Keratinocyte (primary cell): ENCODE data around the gene CBLB. TPM values are rescaled to one million over a fixed set of nuclear protein-coding genes. Genes with fewer than 3 reads are reported as not detected.
"Not testable (repeated sequence)": the region's sequence is repeated elsewhere in the genome, so short reads cannot be mapped to it uniquely, and the experiment has no call there.

Experiments used
- DNase-seq: peaks from one replicate; pipeline ENCODE4 v3.0.0-alpha.2; 2011; ENCODE audit warnings: low read depth, missing footprints, low spot score
- FAIRE-seq: peaks from 2 replicates; lab custom pipeline; 2011; peaks lifted over from hg19 to GRCh38; lab: Jason Lieb, UNC
- H2AFZ ChIP-seq: 2 replicates; pipeline ENCODE4 v1.6.0; 2012; ENCODE audit warnings: low read length, control low read depth, inconsistent platforms; ENCODE audit not compliant: control insufficient read depth
- H3K27ac ChIP-seq: 2 replicates; pipeline ENCODE4 v1.5.1; 2011; ENCODE audit warnings: low read length; ENCODE audit not compliant: control insufficient read depth, insufficient read depth
- H3K27me3 ChIP-seq: 3 replicates; pipeline ENCODE4 v1.6.0; 2011; ENCODE audit warnings: low read length; ENCODE audit not compliant: control insufficient read depth, insufficient read depth; ENCODE audit errors: extremely low read depth
- H3K36me3 ChIP-seq, 2 experiments: 2 replicates in 1 of 2; 3 replicates in 1 of 2; pipeline ENCODE4 v1.5.1; 2011; ENCODE audit warnings: low read length in 2 of 2, mild to moderate bottlenecking in 1 of 2; ENCODE audit not compliant: control insufficient read depth in 2 of 2, insufficient read depth in 2 of 2; ENCODE audit errors: extremely low read depth in 1 of 2
- H3K4me1 ChIP-seq: 3 replicates; pipeline ENCODE4 v1.5.1; 2011; ENCODE audit warnings: low read length; ENCODE audit not compliant: control insufficient read depth, insufficient read depth; ENCODE audit errors: extremely low read depth
- H3K4me2 ChIP-seq: 3 replicates; pipeline ENCODE4 v1.6.0; 2011; ENCODE audit warnings: low read depth, low read length; ENCODE audit not compliant: control insufficient read depth, insufficient read depth; ENCODE audit errors: extremely low read depth
- H3K4me3 ChIP-seq, 3 experiments: fragments of 200-600 bp in 1 of 3; sonication (generic) in 1 of 3; 2 replicates in 2 of 3; 3 replicates in 1 of 3; pipeline ENCODE4 v1.5.1; 2011 to 2016; ENCODE audit warnings: low read length in 3 of 3, mild to moderate bottlenecking in 3 of 3, control low read depth in 2 of 3, inconsistent platforms in 1 of 3, low read depth in 1 of 3, mixed read lengths in 1 of 3, mixed run types in 1 of 3, moderate library complexity in 1 of 3; ENCODE audit not compliant: control insufficient read depth in 2 of 3, insufficient read depth in 2 of 3; ENCODE audit errors: extremely low read depth in 1 of 3
- H3K79me2 ChIP-seq: 2 replicates; pipeline ENCODE4 v1.6.0; 2012; ENCODE audit warnings: low read length; ENCODE audit not compliant: control insufficient read depth, insufficient read depth
- H3K9ac ChIP-seq: 3 replicates; pipeline ENCODE4 v1.6.0; 2011; ENCODE audit warnings: low read length; ENCODE audit not compliant: control insufficient read depth, insufficient read depth; ENCODE audit errors: extremely low read depth
- H3K9me1 ChIP-seq: 3 replicates; pipeline ENCODE4 v1.6.0; 2011; ENCODE audit warnings: low read length; ENCODE audit not compliant: control insufficient read depth, insufficient read depth; ENCODE audit errors: extremely low read depth
- H3K9me3 ChIP-seq: 2 replicates; pipeline ENCODE4 v1.5.1; 2012; ENCODE audit warnings: low read depth, low read length; ENCODE audit not compliant: control insufficient read depth
- H4K20me1 ChIP-seq: 3 replicates; pipeline ENCODE4 v1.6.0; 2011; ENCODE audit warnings: low read length; ENCODE audit not compliant: control insufficient read depth, insufficient read depth; ENCODE audit errors: extremely low read depth
- CTCF ChIP-seq, 3 experiments: IDR thresholded peaks in 1 of 3; conservative IDR thresholded peaks in 1 of 3; optimal IDR thresholded peaks in 1 of 3; 2 replicates in 2 of 3; 3 replicates in 1 of 3; pipeline versions ENCODE3 to v1.5.1; 2011; ENCODE audit warnings: low read length in 3 of 3, mild to moderate bottlenecking in 3 of 3, moderate library complexity in 2 of 3, control low read depth in 1 of 3, inconsistent platforms in 1 of 3; ENCODE audit not compliant: insufficient read depth in 2 of 3; ENCODE audit errors: extremely low read depth in 1 of 3
- EZH2 ChIP-seq: IDR thresholded peaks from one replicate; pipeline ENCODE4 v1.6.1; 2012; ENCODE audit warnings: inconsistent platforms, mild to moderate bottlenecking, low read length, moderate library complexity
- dilution Hi-C: fragments of 300-500 bp; cut with MboI; formaldehyde crosslinking; loops from one replicate; pipeline ENCODE4 v1.7.0; 2020; ENCODE audit warnings: low sequenced_read_pairs; ENCODE audit not compliant: extremely low pct_ligation_motif_present
- polyA plus RNA-seq, 5 experiments: library from polyadenylated mRNA; depleted of rRNA in 3 of 5; stranded (reverse) in 3 of 5; stranded (forward) in 1 of 5; unstranded in 1 of 5; fragments of >200 nt; gene quantifications; 1 replicate in 1 of 5; 2 replicates in 3 of 5; 3 replicates in 1 of 5; pipeline versions ENCODE4 v1.2.1 to v1.2.3, GENCODE V29; 2011 to 2012; ENCODE audit warnings: missing spikeins in 2 of 5, low read depth in 1 of 5, low replicate concordance in 1 of 5

CBLB gene
- polyA plus RNA-seq, 1 donor (not counting 4 experiments of a cell fraction or from before 2014, with no cell fraction given), result 13.6 TPM

GRCh38 chr3:105729667-105730066 lies 139.1 kb downstream of the CBLB start:
- H3K4me1 ChIP-seq, result no peaks in the 10 kb centered on the region

GRCh38 chr3:105728771-105729312 lies 140.0 kb downstream of the CBLB start:
- H2AFZ ChIP-seq, result no peak overlapping the region

More at GRCh38 chr3:105729667-105730066, 139.1 kb downstream of the CBLB start:
- no peaks in the 10 kb centered on the region for H3K9me1 ChIP-seq
- H2AFZ ChIP-seq, result no peak overlapping the region
- H4K20me1 ChIP-seq, result no peaks in the 10 kb centered on the region
- H3K36me3 ChIP-seq, result no peaks in the 10 kb centered on the region
- dilution Hi-C loops, result no loop called here
- no peak overlapping the region for H3K4me3 ChIP-seq
- no peaks in the 10 kb centered on the region for H3K9me3 ChIP-seq
- H3K27me3 ChIP-seq, result no peaks in the 10 kb centered on the region
- no peak for TF ChIP-seq EZH2
- no peak for TF ChIP-seq CTCF (optimal IDR thresholded peaks at IDR 0.05 in 1 of 3, IDR thresholded peaks at IDR 0.05 in 1 of 3, conservative IDR thresholded peaks at IDR 0.05 in 1 of 3; ENCODE audit: extremely low read depth in 1 of 3, insufficient read depth in 2 of 3, low read length in 3 of 3)
- DNase-seq (no peak), FAIRE-seq (no peak)
- H3K79me2 ChIP-seq, result no peaks in the 10 kb centered on the region
- H3K9ac ChIP-seq, result no peak overlapping the region
- H3K4me2 ChIP-seq, result no peak overlapping the region
- no peak overlapping the region for H3K27ac ChIP-seq

GRCh38 chr3:105727036-105727435 lies 141.8 kb downstream of the CBLB start:
- FAIRE-seq, H3K9me3 ChIP-seq, H2AFZ ChIP-seq, H4K20me1 ChIP-seq, H3K9me1 ChIP-seq, H3K4me3 ChIP-seq, DNase-seq, H3K4me1 ChIP-seq, H3K27ac ChIP-seq, H3K4me2 ChIP-seq, H3K9ac ChIP-seq, dilution Hi-C loops, H3K79me2 ChIP-seq, H3K27me3 ChIP-seq, H3K36me3 ChIP-seq: not testable (repeated sequence)

More at GRCh38 chr3:105728771-105729312, 140.0 kb downstream of the CBLB start:
- no peak overlapping the region for H3K9ac ChIP-seq
- DNase-seq (no peak), FAIRE-seq (no peak)
- H3K27me3 ChIP-seq, result no peaks in the 10 kb centered on the region
- H3K4me2 ChIP-seq, result no peak overlapping the region
- no peaks in the 10 kb centered on the region for H4K20me1 ChIP-seq
- H3K4me1 ChIP-seq, result no peaks in the 10 kb centered on the region
- no peaks in the 10 kb centered on the region for H3K79me2 ChIP-seq
- TF ChIP-seq EZH2 (no peak), CTCF (optimal IDR thresholded peaks at IDR 0.05 in 1 of 3, IDR thresholded peaks at IDR 0.05 in 1 of 3, conservative IDR thresholded peaks at IDR 0.05 in 1 of 3; ENCODE audit: extremely low read depth in 1 of 3, insufficient read depth in 2 of 3, low read length in 3 of 3) (no peak)
- dilution Hi-C loops, result no loop called here
- H3K36me3 ChIP-seq, result no peaks in the 10 kb centered on the region
- H3K9me3 ChIP-seq, result no peaks in the 10 kb centered on the region
- H3K4me3 ChIP-seq, result no peak overlapping the region
- no peak overlapping the region for H3K27ac ChIP-seq
- H3K9me1 ChIP-seq, result no peaks in the 10 kb centered on the region
